HEK293 (cell line): ENCODE results near the gene NLGN4X.

Experiments
- CTCF ChIA-PET: fragments of 350-600 bp; formaldehyde crosslinking; extraction: SDS; loops from one replicate; lab custom pipeline; 2021; ENCODE audit warnings: antibody characterized with exemption; lab: Yijun Ruan, JAX
- POLR2A ChIA-PET: fragments of 300-600 bp; formaldehyde crosslinking; extraction: SDS; loops from one replicate; lab custom pipeline; 2020; ENCODE audit warnings: antibody characterized with exemption, inconsistent platforms; lab: Yijun Ruan, JAX
- H3K27ac ChIP-seq: fragments of 200-500 bp; sonication (Bioruptor generic); 2 replicates; pipeline ENCODE4 v1.5.1; 2014; ENCODE audit warnings: low read depth, low read length, control low read depth, inconsistent platforms; ENCODE audit errors: extremely low read depth
- H3K36me3 ChIP-seq, 2 experiments: fragments of 200-500 bp in 1 of 2; sonication (Bioruptor generic) in 1 of 2; 1 replicate in 1 of 2; 2 replicates in 1 of 2; pipeline ENCODE4 v1.5.1; 2014 to 2017; ENCODE audit warnings: inconsistent platforms in 2 of 2, low read length in 2 of 2; ENCODE audit not compliant: control insufficient read depth in 2 of 2, insufficient read depth in 1 of 2
- H3K4me1 ChIP-seq: fragments of 200-500 bp; sonication (Bioruptor generic); 2 replicates; pipeline ENCODE4 v1.5.1; 2014; ENCODE audit warnings: mild to moderate bottlenecking, low read length, inconsistent platforms; ENCODE audit not compliant: control insufficient read depth, insufficient read depth
- H3K4me3 ChIP-seq: 2 replicates; pipeline ENCODE4 v1.5.1; 2011; ENCODE audit warnings: low read depth, mild to moderate bottlenecking, control low read depth, low read length, moderate library complexity
- H3K9me3 ChIP-seq: fragments of 200-500 bp; sonication (Bioruptor generic); 2 replicates; pipeline ENCODE4 v1.5.1; 2014; ENCODE audit warnings: low read depth, low read length, inconsistent platforms; ENCODE audit not compliant: control insufficient read depth, insufficient read depth
- EGR2 ChIP-seq: fragments of 450-650 bp; formaldehyde crosslinking; IDR thresholded peaks from 2 replicates; pipeline ENCODE4 v1.5.1; 2016; ENCODE audit warnings: low read depth, missing biosample characterization, missing genetic modification characterization
- GFI1B ChIP-seq: fragments of 450-650 bp; formaldehyde crosslinking; IDR thresholded peaks from 2 replicates; pipeline ENCODE4 v1.5.1; 2016; ENCODE audit warnings: missing biosample characterization, missing genetic modification characterization
- HOXD13 ChIP-seq: sonication (generic); formaldehyde crosslinking; IDR thresholded peaks from 2 replicates; pipeline ENCODE4 v1.8.0; 2022; ENCODE audit warnings: missing genetic modification reagents, borderline replicate concordance
- KLF10 ChIP-seq: fragments of 450-650 bp; IDR thresholded peaks from 2 replicates; pipeline ENCODE4 v1.5.1; 2018; ENCODE audit warnings: missing biosample characterization, mild to moderate bottlenecking, missing genetic modification characterization
- KLF9 ChIP-seq: fragments of 450-650 bp; formaldehyde crosslinking; IDR thresholded peaks from 2 replicates; pipeline ENCODE4 v1.5.1; 2016; ENCODE audit warnings: missing biosample characterization, missing genetic modification characterization, low read depth
- RBAK ChIP-seq: fragments of 450-650 bp; formaldehyde crosslinking; IDR thresholded peaks from 2 replicates; pipeline ENCODE4 v1.5.1; 2016; ENCODE audit warnings: missing biosample characterization, missing genetic modification characterization
- REPIN1 ChIP-seq: fragments of 450-650 bp; formaldehyde crosslinking; IDR thresholded peaks from 2 replicates; pipeline ENCODE4 v1.5.1; 2017; ENCODE audit warnings: missing biosample characterization, missing genetic modification characterization, low read depth
- SCRT2 ChIP-seq: fragments of 450-650 bp; formaldehyde crosslinking; IDR thresholded peaks from 2 replicates; pipeline ENCODE4 v1.5.1; 2016; ENCODE audit warnings: missing biosample characterization, missing genetic modification characterization
- SP2 ChIP-seq: fragments of 450-650 bp; formaldehyde crosslinking; IDR thresholded peaks from 2 replicates; pipeline ENCODE4 v1.5.1; 2016; ENCODE audit warnings: missing biosample characterization, missing genetic modification characterization
- TRIM28 ChIP-seq: IDR thresholded peaks from 2 replicates; pipeline ENCODE4 v1.6.1; 2011; ENCODE audit warnings: low read length, control low read depth, borderline replicate concordance
- ZBTB1 ChIP-seq: fragments of 450-650 bp; formaldehyde crosslinking; IDR thresholded peaks from 2 replicates; pipeline ENCODE4 v1.5.1; 2016; ENCODE audit warnings: missing biosample characterization, missing genetic modification characterization
- ZFP37 ChIP-seq: fragments of 450-650 bp; formaldehyde crosslinking; IDR thresholded peaks from 2 replicates; pipeline ENCODE4 v1.5.1; 2016; ENCODE audit warnings: missing biosample characterization, missing genetic modification characterization
- ZNF157 ChIP-seq: fragments of 450-650 bp; formaldehyde crosslinking; IDR thresholded peaks from 2 replicates; pipeline ENCODE4 v1.5.1; 2016; ENCODE audit warnings: missing biosample characterization, missing genetic modification characterization
- ZNF221 ChIP-seq: fragments of 450-650 bp; formaldehyde crosslinking; IDR thresholded peaks from 2 replicates; pipeline ENCODE4 v1.5.1; 2017; ENCODE audit warnings: missing biosample characterization, missing genetic modification characterization, borderline replicate concordance
- ZNF335 ChIP-seq: fragments of 450-650 bp; formaldehyde crosslinking; conservative IDR thresholded peaks from 2 replicates; pipeline ENCODE4 v1.5.1; 2016; ENCODE audit warnings: missing biosample characterization, missing genetic modification characterization
- ZNF341 ChIP-seq: fragments of 450-650 bp; formaldehyde crosslinking; IDR thresholded peaks from 2 replicates; pipeline ENCODE4; 2016; ENCODE audit warnings: low read depth, missing biosample characterization, missing genetic modification characterization
- ZNF514 ChIP-seq: fragments of 450-650 bp; formaldehyde crosslinking; IDR thresholded peaks from 2 replicates; pipeline ENCODE4 v1.5.1; 2016; ENCODE audit warnings: missing biosample characterization, missing genetic modification characterization
- ZNF549 ChIP-seq: fragments of 450-650 bp; IDR thresholded peaks from 2 replicates; pipeline ENCODE4 v1.5.1; 2018; ENCODE audit warnings: missing biosample characterization, missing genetic modification characterization, mild to moderate bottlenecking, inconsistent platforms, moderate library complexity
- ZNF660 ChIP-seq: fragments of 450-650 bp; IDR thresholded peaks from 2 replicates; pipeline ENCODE4 v1.5.1; 2018; ENCODE audit warnings: missing biosample characterization, mild to moderate bottlenecking, missing genetic modification characterization
- ZNF670 ChIP-seq: fragments of 450-650 bp; formaldehyde crosslinking; IDR thresholded peaks from 2 replicates; pipeline ENCODE4 v1.5.1; 2016; ENCODE audit warnings: missing biosample characterization, missing genetic modification characterization, low read depth
- ZNF677 ChIP-seq: fragments of 450-650 bp; IDR thresholded peaks from 2 replicates; pipeline ENCODE4 v1.5.0; 2018; ENCODE audit warnings: missing biosample characterization, mild to moderate bottlenecking, missing genetic modification characterization, moderate library complexity
- ZNF707 ChIP-seq: fragments of 450-650 bp; formaldehyde crosslinking; IDR thresholded peaks from 2 replicates; pipeline ENCODE4 v1.5.1; 2016; ENCODE audit warnings: missing biosample characterization, missing genetic modification characterization
- ZNF785 ChIP-seq: fragments of 450-650 bp; formaldehyde crosslinking; IDR thresholded peaks from 2 replicates; pipeline ENCODE4 v1.5.1; 2016; ENCODE audit warnings: missing biosample characterization, missing genetic modification characterization
- TF ChIP-seq, protein P1 (sequence below): fragments of 450-650 bp; formaldehyde crosslinking; IDR thresholded peaks from 2 replicates; pipeline ENCODE4 v1.5.1; 2016; ENCODE audit warnings: missing biosample characterization, missing genetic modification characterization
- TF ChIP-seq, protein P2 (sequence below): fragments of 450-650 bp; formaldehyde crosslinking; conservative IDR thresholded peaks from 2 replicates; pipeline ENCODE4 v1.5.1; 2016; ENCODE audit warnings: low read depth, missing biosample characterization, missing genetic modification characterization
- TF ChIP-seq, protein P3 (sequence below): fragments of 450-650 bp; formaldehyde crosslinking; IDR thresholded peaks from 2 replicates; pipeline ENCODE4 v1.5.1; 2016; ENCODE audit warnings: missing biosample characterization, missing genetic modification characterization

Gene NLGN4X

GRCh38 chrX:5936438-5936837 is 292.2 kb downstream of the NLGN4X start:
- CTCF ChIA-PET = no interaction called here
- Histone ChIP-seq H3K9me3 (no peaks in the 10 kb centered on the region), H3K27ac (no peak overlapping the region), H3K4me1 (no peaks in the 10 kb centered on the region), H3K36me3 (no peaks in the 10 kb centered on the region), H3K4me3 (no peak overlapping the region)
- TF ChIP-seq GFI1B (tag by site-specific recombination) = no peak
- no peak for TF ChIP-seq ZNF707 (tag by site-specific recombination)
- TF ChIP-seq ZNF341 (tag by site-specific recombination) = no peak
- no peak for TF ChIP-seq ZNF157
- no peak for TF ChIP-seq REPIN1
- no peak for TF ChIP-seq KLF10 (tag by site-specific recombination)
- TF ChIP-seq ZNF670 (tag by site-specific recombination) = no peak
- TF ChIP-seq, protein P1, sequence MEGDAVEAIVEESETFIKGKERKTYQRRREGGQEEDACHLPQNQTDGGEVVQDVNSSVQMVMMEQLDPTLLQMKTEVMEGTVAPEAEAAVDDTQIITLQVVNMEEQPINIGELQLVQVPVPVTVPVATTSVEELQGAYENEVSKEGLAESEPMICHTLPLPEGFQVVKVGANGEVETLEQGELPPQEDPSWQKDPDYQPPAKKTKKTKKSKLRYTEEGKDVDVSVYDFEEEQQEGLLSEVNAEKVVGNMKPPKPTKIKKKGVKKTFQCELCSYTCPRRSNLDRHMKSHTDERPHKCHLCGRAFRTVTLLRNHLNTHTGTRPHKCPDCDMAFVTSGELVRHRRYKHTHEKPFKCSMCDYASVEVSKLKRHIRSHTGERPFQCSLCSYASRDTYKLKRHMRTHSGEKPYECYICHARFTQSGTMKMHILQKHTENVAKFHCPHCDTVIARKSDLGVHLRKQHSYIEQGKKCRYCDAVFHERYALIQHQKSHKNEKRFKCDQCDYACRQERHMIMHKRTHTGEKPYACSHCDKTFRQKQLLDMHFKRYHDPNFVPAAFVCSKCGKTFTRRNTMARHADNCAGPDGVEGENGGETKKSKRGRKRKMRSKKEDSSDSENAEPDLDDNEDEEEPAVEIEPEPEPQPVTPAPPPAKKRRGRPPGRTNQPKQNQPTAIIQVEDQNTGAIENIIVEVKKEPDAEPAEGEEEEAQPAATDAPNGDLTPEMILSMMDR = no peak
- TF ChIP-seq ZNF677 = no peak
- no peak for TF ChIP-seq RBAK (tag by site-specific recombination)
- TF ChIP-seq ZNF335 (tag by site-specific recombination) = no peak
- TF ChIP-seq SCRT2 (tag by site-specific recombination) = no peak
- TF ChIP-seq ZBTB1 = no peak
- no peak for TF ChIP-seq TRIM28
- TF ChIP-seq ZNF660 (tag by site-specific recombination) = no peak
- TF ChIP-seq ZNF785 (tag by site-specific recombination) = no peak
- no peak for TF ChIP-seq ZNF221 (tag by site-specific recombination)
- TF ChIP-seq ZFP37 (tag by site-specific recombination) = no peak
- TF ChIP-seq EGR2 (tag by site-specific recombination) = no peak
- TF ChIP-seq, protein P2, sequence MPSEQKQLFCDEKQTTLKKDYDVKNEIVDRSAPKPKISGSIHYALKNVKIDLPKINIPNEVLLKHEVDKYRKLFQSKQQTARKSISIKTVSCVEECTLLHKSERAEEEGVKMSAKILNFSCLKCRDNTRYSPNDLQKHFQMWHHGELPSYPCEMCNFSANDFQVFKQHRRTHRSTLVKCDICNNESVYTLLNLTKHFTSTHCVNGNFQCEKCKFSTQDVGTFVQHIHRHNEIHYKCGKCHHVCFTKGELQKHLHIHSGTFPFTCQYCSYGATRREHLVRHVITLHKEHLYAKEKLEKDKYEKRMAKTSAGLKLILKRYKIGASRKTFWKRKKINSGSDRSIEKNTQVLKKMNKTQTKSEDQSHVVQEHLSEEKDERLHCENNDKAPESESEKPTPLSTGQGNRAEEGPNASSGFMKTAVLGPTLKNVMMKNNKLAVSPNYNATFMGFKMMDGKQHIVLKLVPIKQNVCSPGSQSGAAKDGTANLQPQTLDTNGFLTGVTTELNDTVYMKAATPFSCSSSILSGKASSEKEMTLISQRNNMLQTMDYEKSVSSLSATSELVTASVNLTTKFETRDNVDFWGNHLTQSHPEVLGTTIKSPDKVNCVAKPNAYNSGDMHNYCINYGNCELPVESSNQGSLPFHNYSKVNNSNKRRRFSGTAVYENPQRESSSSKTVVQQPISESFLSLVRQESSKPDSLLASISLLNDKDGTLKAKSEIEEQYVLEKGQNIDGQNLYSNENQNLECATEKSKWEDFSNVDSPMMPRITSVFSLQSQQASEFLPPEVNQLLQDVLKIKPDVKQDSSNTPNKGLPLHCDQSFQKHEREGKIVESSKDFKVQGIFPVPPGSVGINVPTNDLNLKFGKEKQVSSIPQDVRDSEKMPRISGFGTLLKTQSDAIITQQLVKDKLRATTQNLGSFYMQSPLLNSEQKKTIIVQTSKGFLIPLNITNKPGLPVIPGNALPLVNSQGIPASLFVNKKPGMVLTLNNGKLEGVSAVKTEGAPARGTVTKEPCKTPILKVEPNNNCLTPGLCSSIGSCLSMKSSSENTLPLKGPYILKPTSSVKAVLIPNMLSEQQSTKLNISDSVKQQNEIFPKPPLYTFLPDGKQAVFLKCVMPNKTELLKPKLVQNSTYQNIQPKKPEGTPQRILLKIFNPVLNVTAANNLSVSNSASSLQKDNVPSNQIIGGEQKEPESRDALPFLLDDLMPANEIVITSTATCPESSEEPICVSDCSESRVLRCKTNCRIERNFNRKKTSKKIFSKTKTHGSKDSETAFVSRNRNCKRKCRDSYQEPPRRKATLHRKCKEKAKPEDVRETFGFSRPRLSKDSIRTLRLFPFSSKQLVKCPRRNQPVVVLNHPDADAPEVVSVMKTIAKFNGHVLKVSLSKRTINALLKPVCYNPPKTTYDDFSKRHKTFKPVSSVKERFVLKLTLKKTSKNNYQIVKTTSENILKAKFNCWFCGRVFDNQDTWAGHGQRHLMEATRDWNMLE = no peak
- POLR2A ChIA-PET = no interaction called here

GRCh38 chrX:5928224-5928623 is 300.4 kb downstream of the NLGN4X start:
- POLR2A ChIA-PET = no interaction called here
- H3K4me1 ChIP-seq = no peaks in the 10 kb centered on the region
- no peaks in the 10 kb centered on the region for H3K36me3 ChIP-seq
- H3K9me3 ChIP-seq = no peaks in the 10 kb centered on the region
- no peak overlapping the region for H3K4me3 ChIP-seq
- CTCF ChIA-PET = interaction anchor here (0.6 kb wide), 1 partner anchor 995 kb away, joined by 3 read pairs; no protein-coding TSS in a partner anchor
- H3K27ac ChIP-seq = no peak overlapping the region
- TF ChIP-seq SP2 (tag by site-specific recombination) = no peak
- no peak for TF ChIP-seq HOXD13 (CRISPR knock-in tag)
- TF ChIP-seq KLF9 (tag by site-specific recombination) = no peak
- no peak for TF ChIP-seq ZNF549
- no peak for TF ChIP-seq SCRT2 (tag by site-specific recombination)
- TF ChIP-seq, protein P3, sequence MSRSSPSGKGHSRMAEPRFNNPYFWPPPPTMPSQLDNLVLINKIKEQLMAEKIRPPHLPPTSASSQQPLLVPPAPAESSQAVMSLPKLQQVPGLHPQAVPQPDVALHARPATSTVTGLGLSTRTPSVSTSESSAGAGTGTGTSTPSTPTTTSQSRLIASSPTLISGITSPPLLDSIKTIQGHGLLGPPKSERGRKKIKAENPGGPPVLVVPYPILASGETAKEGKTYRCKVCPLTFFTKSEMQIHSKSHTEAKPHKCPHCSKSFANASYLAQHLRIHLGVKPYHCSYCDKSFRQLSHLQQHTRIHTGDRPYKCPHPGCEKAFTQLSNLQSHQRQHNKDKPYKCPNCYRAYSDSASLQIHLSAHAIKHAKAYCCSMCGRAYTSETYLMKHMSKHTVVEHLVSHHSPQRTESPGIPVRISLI = no peak
- TF ChIP-seq ZNF514 (tag by site-specific recombination) = no peak
